Neural crest cell (in vitro differentiated cells): Measurements from ENCODE around the gene SNAI3. TPM values are rescaled to one million over a fixed set of nuclear protein-coding genes. Genes with fewer than 3 reads are reported as not detected.

Experiments
- DNase-seq: peaks from one replicate; pipeline ENCODE4 v3.0.0; 2021; ENCODE audit warnings: low read depth, mixed read lengths, low spot score
- H3K27ac Mint-ChIP-seq: one replicate; pipeline ENCODE4 v1.8.0; 2021; ENCODE audit warnings: mild to moderate bottlenecking, mixed read lengths; ENCODE audit not compliant: unreplicated experiment
- H3K27me3 Mint-ChIP-seq: 2 replicates; pipeline ENCODE4 v1.8.0; 2021; ENCODE audit warnings: low read depth, mild to moderate bottlenecking, mixed read lengths
- H3K36me3 Mint-ChIP-seq: 2 replicates; pipeline ENCODE4 v1.8.0; 2021; ENCODE audit warnings: low read depth, mild to moderate bottlenecking, mixed read lengths
- H3K4me1 Mint-ChIP-seq: 2 replicates; pipeline ENCODE4 v1.8.0; 2021; ENCODE audit warnings: mixed read lengths
- H3K4me3 Mint-ChIP-seq: one replicate; pipeline ENCODE4 v1.8.0; 2021; ENCODE audit warnings: mild to moderate bottlenecking, mixed read lengths
- H3K9me3 Mint-ChIP-seq: 2 replicates; pipeline ENCODE4 v1.8.0; 2021; ENCODE audit warnings: mixed read lengths
- CTCF ChIP-seq: fragments of 200-600 bp; sonication (generic); conservative IDR thresholded peaks from 2 replicates; pipeline ENCODE4 v1.5.0; 2021; ENCODE audit warnings: antibody characterized with exemption, mild to moderate bottlenecking
- total RNA-seq: library from RNA; stranded (reverse); gene quantifications from 2 replicates; pipeline ENCODE4 v1.2.1, GENCODE V29; 2021

The SNAI3 gene
- total RNA-seq, 1 donor from 2014 or later = not detected

GRCh38 chr16:88634994-88635670, 51.2 kb downstream of the SNAI3 start:
- Mint-ChIP-seq H3K4me3 (peak overlapping the region; percentile 27), H3K27ac (no peak overlapping the region), H3K36me3 (no peaks in the 10 kb centered on the region), H3K27me3 (peaks cover 22% of the 10 kb centered on the region), H3K4me1 (peaks cover 5% of the 10 kb centered on the region), H3K9me3 (no peaks in the 10 kb centered on the region)
- no peak for DNase-seq
- TF ChIP-seq CTCF = no peak

- Mint-ChIP-seq H3K27me3 (peaks cover 20% of the 10 kb centered on the region), H3K36me3 (no peaks in the 10 kb centered on the region), H3K4me1 (peaks cover 4% of the 10 kb centered on the region), H3K4me3 (no peak overlapping the region), H3K27ac (no peak overlapping the region), H3K9me3 (no peaks in the 10 kb centered on the region)
- TF ChIP-seq CTCF = no peak
- peak; percentile 56 for DNase-seq
Observed at GRCh38 chr16:88634141-88634993, 51.9 kb downstream of the SNAI3 start.

- Mint-ChIP-seq H3K9me3 (no peaks in the 10 kb centered on the region), H3K4me1 (peaks cover 4% of the 10 kb centered on the region), H3K27me3 (peaks cover 20% of the 10 kb centered on the region), H3K27ac (no peak overlapping the region), H3K36me3 (no peaks in the 10 kb centered on the region), H3K4me3 (peak overlapping the region; percentile 41)
- no peak for TF ChIP-seq CTCF
- no peak for DNase-seq
Observed at GRCh38 chr16:88633684-88634140, 52.6 kb downstream of the SNAI3 start.

- Mint-ChIP-seq H3K36me3 (no peaks in the 10 kb centered on the region), H3K9me3 (no peaks in the 10 kb centered on the region), H3K27me3 (peaks cover 10% of the 10 kb centered on the region), H3K4me1 (peaks cover 4% of the 10 kb centered on the region), H3K4me3 (peak overlapping the region; percentile 31), H3K27ac (no peak overlapping the region)
- TF ChIP-seq CTCF = no peak
- DNase-seq = no peak
Observed at GRCh38 chr16:88632587-88632930, 53.7 kb downstream of the SNAI3 start.

GRCh38 chr16:88631920-88632586, 54.3 kb downstream of the SNAI3 start:
- Mint-ChIP-seq H3K9me3 (no peaks in the 10 kb centered on the region), H3K36me3 (no peaks in the 10 kb centered on the region), H3K27ac (no peak overlapping the region), H3K27me3 (peaks cover 5% of the 10 kb centered on the region), H3K4me1 (peaks cover 4% of the 10 kb centered on the region), H3K4me3 (no peak overlapping the region)
- no peak for TF ChIP-seq CTCF
- no peak for DNase-seq
